Measurements from ENCODE around the gene TAPT1.
A peak's percentile ranks its signal among the peaks of the same experiment; 100 is the strongest.

TAPT1 gene

DNA sequence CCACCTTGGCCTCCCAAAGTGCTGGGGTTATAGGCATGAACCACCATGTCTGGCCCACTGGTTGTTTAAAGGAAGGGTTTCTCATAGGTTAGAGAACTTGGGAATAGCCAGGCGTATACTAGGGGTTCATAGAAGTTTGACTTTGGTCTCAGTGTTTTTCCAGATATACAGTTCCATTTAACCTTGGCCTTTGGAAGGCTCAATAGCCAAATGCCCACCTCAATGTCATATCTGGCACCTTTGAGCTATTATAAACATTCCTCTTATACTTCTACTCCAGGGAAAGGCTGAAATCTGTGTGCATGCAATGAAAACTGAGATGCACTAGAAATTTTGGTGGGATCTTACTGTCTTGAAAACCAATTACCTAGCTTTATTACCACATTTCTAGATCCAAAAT, 95.0 kb downstream of the TAPT1 start:
- no peak for FAIRE-seq

DNA sequence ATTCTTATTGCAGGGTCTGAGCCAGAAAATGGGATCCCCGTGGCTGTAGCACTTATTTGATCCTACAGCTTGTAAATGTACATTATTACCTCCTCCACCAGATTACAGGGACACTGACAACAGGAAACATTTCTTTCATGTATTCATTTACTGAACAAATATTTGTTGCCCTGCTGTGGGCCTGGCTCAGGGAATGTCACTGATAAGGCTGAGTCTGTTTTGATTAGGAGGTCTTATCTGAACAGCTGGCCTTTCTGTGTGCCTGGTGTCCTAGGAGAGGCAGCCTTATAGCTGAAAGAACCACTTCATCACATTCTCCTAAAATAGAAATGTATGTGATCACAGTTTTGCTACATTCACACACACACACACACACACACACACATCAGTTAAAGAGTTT, 96.9 kb downstream of the TAPT1 start:
- FAIRE-seq: no peak

DNA sequence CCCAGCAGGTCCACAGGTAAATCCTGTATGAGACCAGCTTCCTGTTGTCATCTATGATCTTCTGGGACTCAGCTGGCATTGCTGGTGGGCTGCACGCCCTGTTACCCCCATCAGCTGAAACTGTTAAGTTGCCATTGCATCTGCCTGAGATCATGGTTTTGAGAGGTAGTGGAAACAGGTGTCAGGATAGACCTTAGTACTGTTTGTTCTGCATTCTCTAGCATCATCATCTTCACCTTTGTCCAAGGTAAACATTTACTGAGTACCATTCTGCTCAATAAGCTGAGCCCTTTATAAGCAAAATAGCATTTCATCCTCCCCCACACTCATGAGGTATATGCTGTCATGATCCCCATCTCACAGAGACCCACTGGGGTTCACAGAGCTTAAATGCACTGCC, 99.6 kb downstream of the TAPT1 start:
- no peak for FAIRE-seq

DNA sequence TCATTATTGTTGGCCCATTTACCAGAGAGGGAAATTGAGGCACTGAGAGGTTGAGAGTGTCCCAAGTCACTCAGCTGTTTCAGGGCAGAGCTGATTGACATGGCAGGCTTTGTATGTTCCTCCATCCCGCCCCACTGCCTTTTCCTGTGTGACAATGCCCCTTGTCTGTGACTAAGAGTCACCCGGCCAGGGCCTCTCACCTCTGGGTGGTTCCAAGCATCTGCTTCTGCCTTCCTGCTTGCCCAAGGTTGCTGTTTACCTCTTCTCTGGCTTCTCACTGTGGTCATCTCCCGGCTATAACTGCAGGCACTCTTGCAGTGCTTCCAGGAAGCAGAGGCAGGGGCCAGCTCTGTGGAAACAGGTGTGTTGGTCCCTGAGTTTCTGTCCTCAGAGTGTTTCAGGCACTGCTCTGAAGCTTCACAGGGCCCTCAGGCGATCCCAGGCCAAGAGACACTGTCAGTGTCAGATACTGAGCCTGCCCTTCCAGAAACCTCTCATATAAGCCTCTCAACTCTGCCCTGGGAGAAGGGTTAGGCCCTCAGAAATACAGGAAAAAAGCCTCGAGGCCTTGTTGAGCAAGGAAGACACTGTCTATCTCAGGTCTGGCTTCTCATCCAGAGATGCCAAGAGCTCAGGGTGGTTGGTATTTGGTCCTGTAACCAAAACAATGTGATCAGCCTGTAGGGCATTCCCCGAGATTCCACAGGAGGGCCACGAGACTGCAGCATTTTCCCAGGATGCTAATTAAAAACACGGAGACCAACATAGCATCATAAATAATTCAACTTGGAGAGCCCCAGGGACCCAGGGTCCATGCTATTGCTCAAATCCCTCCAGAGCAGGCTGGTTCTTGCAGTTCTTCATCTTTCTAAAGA, 100.5 kb downstream of the TAPT1 start:
- FAIRE-seq: no peak

- no peak for FAIRE-seq
Observed at GRCh38 chr4:16124232-16124631, 102.0 kb downstream of the TAPT1 start.

DNA sequence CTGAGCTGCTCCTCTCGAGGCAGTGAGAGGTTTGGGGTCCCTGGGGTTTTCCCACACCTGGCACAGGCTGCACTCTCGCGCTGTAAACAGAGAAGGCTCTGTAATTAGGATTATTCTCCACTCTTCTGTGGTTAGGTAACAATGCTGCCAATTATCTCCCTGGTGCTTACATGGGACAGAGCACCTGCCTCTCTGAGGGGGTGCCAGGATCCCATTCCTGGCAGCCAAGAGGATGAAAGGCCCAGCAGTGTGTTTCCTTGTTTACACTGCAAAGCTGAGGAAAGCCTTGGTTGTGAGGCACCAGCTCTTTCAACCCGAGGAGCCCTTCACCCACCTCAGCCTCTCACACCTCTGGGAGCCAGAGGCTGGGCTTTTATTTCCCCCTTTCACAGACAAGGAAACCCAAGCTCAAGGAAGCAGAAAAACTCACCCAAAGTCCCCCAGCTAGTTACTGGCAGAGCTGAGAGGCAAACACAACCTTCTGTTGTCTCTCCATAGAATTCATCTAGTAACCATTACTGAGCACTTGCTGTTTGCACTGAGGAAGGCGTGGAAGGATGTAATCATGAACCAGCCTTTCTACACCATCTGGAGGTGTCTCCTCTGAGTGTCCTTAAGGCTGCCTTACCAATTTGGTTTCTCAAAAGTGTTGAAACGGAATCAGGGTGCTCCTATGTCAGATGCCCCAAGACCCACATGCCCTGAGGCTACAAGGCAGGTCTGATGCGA, 102.8 kb downstream of the TAPT1 start:
- no peak for FAIRE-seq

- FAIRE-seq: no peak
Observed at GRCh38 chr4:16122784-16123183, 103.5 kb downstream of the TAPT1 start.

- no peak for FAIRE-seq
Observed at GRCh38 chr4:16122308-16122711, 104.0 kb downstream of the TAPT1 start.

GRCh38 chr4:16120720-16121119, 105.6 kb downstream of the TAPT1 start:
- FAIRE-seq: no peak

DNA sequence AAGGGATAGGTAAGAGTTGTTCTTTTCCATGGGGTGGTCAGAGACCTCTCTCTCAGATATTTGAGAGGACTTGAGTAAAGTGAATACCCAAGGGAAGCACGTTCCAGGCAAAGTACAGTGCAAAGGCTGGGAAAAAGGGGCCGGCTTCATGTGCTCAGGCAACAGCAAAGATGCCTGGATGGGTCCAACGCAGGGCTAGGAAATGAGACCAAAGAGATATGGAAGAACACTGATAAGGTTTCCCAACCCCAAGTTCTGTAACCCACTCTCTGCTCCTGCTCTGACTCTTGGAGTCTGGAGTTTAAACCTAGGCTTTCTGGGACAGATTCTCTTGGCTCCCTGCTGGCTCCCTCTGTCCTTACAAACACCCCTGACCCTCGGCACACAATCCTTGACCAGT, 106.3 kb downstream of the TAPT1 start:
- no peak for FAIRE-seq

DNA sequence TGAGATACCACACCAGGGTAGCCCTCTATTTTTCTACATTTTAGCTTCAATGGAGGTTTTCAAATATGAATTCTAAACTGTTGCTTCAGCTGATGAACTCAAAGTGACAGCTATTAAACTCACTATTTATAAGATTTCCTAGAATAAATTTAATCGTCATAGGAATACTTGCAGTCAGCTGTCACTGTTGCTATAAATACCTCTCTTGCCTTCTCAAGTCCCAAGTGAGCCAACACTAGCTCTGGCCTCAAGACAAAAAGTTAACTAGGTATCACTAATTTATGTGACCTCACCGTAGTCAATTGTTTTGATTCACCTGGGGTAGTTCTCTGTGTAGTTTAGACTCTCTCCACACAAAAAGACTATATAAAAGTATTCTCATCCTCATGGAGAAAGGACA, 108.2 kb downstream of the TAPT1 start:
- FAIRE-seq: no peak

- no peak for FAIRE-seq
Observed at GRCh38 chr4:16117164-16117563, 109.1 kb downstream of the TAPT1 start.

GRCh38 chr4:16116493-16116990, 109.7 kb downstream of the TAPT1 start:
- FAIRE-seq: no peak

GRCh38 chr4:16116019-16116418, 110.3 kb downstream of the TAPT1 start:
- peak; percentile 33 for FAIRE-seq

- FAIRE-seq: no peak
Observed at GRCh38 chr4:16114546-16114945, 111.7 kb downstream of the TAPT1 start.

DNA sequence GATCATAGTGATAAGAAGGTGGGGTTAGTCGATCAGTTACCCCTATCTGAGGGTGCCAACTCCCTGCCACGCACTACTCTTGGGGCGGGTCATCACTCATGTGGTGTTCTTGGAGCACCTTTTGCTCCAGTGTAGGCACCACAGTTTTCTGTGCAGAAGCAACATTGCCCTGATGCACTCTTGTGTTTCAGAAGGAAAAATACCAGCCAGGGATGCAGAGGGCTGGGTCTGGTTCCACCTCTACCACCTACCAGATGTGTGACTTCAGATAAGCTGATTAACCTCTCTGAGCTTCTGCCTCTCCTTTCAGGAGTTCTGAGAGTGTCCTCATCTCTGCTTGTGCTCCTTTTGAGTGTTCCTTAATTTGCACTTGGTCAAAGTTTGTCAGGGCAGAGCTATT, 112.5 kb downstream of the TAPT1 start:
- no peak for FAIRE-seq

GRCh38 chr4:16111533-16111932, 114.7 kb downstream of the TAPT1 start:
- FAIRE-seq: no peak

DNA sequence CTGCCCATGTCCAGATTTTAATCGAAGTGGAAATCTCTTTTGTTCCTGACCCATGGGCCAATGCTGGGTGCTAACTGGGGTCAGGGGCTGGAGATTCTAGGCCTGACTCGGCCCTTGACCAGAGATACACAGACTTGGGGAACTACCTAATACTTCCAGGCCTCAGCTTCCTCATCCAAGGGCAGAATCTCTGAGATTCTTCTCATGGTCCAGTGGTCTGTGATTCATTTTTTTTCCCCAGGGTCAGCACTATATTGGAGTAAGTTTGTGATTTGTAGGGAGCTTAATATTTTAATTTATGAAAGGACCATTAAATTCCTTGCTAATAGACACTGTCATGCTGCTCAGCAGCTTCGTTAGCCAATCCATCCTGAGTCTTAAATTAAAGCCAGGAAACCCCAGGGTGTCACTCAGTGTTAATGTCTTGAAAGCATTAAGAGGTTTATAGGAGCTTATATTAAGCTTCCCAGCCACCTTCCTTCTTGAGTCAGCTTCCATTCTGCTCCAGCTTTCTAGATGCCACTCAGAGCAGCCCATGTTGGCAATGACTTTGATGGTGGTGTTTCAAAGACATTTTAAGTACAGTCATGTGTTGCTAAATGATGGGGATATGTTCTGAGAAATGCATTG, 115.5 kb downstream of the TAPT1 start:
- FAIRE-seq: no peak

Measured in endometrium (tissue), 2 donors.